Omental fat pad (tissue), 4 donors: Measurements from ENCODE around the gene IGFBP1. TPM values are rescaled to one million over a fixed set of nuclear protein-coding genes. Genes with fewer than 3 reads are reported as not detected.

Experiments
- ATAC-seq: fragments of 150-250 bp; one replicate; pipeline ENCODE4 v1.9.1; 2016; ENCODE audit warnings: mild to moderate bottlenecking, moderate library complexity; ENCODE audit not compliant: low FRiP score
- DNase-seq: peaks from one replicate; pipeline ENCODE4 v3.0.0-alpha.2; 2019; ENCODE audit warnings: low spot score
- small RNA-seq: library from RNA; depleted of rRNA; stranded (forward); fragments of <200 nt; gene quantifications from one replicate; pipeline ENCODE3, GENCODE V24; 2016
- total RNA-seq, 4 donors: library from RNA; depleted of rRNA; stranded (reverse); fragments of >200 nt; gene quantifications; one replicate each; pipeline ENCODE4 v1.1.0, GENCODE V29; 2016
- TF ChIP-seq, protein P1 (sequence below), 3 donors: fragments of 450-650 bp; IDR thresholded peaks; one replicate each; pipeline ENCODE4 v1.5.1; 2016 to 2017; ENCODE audit warnings: antibody characterized with exemption in 3 of 3, mild to moderate bottlenecking in 3 of 3, moderate library complexity in 2 of 3

Gene IGFBP1
- total RNA-seq, 4 donors from 2014 or later = 3.0 to 15.6 (median 3.1) TPM; not detected in 1

GRCh38 chr7:45940939-45941338, 52.7 kb downstream of the IGFBP1 start:
- ATAC-seq = no peak

More at GRCh38 chr7:45940939-45941338, 52.7 kb downstream of the IGFBP1 start:
- TF ChIP-seq, protein P1, sequence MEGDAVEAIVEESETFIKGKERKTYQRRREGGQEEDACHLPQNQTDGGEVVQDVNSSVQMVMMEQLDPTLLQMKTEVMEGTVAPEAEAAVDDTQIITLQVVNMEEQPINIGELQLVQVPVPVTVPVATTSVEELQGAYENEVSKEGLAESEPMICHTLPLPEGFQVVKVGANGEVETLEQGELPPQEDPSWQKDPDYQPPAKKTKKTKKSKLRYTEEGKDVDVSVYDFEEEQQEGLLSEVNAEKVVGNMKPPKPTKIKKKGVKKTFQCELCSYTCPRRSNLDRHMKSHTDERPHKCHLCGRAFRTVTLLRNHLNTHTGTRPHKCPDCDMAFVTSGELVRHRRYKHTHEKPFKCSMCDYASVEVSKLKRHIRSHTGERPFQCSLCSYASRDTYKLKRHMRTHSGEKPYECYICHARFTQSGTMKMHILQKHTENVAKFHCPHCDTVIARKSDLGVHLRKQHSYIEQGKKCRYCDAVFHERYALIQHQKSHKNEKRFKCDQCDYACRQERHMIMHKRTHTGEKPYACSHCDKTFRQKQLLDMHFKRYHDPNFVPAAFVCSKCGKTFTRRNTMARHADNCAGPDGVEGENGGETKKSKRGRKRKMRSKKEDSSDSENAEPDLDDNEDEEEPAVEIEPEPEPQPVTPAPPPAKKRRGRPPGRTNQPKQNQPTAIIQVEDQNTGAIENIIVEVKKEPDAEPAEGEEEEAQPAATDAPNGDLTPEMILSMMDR (IDR thresholded peaks at IDR 0.05) = no peak
- no peak for DNase-seq

Small RNAs within 50 kb of the gene (small RNA-seq; reads per million reads assigned to genes)
- gene RNU6-326P = not detected

Other genes starting within 250 kb of the IGFBP1 start
- not detected for gene CCDC201, start 15.4 kb upstream of the IGFBP1 start, total RNA-seq
- 100 to 1,000 TPM; 616 to 884 (median 686) TPM for gene IGFBP3, start 32.8 kb downstream of the IGFBP1 start, total RNA-seq